ENCODE data around the gene DLL1. TPM values are rescaled to one million over a fixed set of nuclear protein-coding genes. Genes with fewer than 3 reads are reported as not detected.
A peak's percentile ranks its signal among the peaks of the same experiment; 100 is the strongest.

DLL1 gene
- polyA plus RNA-seq, 2 donors: 12.5 to 15.6 TPM

DNA sequence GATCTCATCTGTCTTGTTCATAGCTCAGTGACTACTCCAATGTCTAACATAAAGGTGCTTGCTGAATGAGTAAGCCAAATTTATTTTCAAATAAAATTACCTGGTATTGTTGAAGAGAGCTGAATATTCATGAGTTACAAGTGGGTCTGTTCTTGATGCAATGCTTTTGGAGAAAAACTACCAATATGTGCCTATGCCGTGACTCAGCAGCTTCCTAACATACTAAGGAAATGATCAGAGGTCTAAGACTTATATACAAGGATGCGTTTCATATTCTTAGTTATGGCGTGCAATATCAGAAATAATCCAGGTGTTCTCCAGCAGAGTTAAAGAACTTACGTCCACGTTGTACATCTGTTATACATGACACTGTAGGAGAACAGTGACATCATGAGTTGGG, 20.8 kb upstream of the DLL1 start:
- peaks cover 0 to 6% of the 10 kb centered on the region in 2 donors for H3K4me1 ChIP-seq (ENCODE audit: control insufficient read depth in 2 of 2, insufficient read depth in 2 of 2, low read length in 1 of 2)
- 75 to 86% methylated on average over 5 of the region's 5 CpGs for WGBS, 2 donors

DNA sequence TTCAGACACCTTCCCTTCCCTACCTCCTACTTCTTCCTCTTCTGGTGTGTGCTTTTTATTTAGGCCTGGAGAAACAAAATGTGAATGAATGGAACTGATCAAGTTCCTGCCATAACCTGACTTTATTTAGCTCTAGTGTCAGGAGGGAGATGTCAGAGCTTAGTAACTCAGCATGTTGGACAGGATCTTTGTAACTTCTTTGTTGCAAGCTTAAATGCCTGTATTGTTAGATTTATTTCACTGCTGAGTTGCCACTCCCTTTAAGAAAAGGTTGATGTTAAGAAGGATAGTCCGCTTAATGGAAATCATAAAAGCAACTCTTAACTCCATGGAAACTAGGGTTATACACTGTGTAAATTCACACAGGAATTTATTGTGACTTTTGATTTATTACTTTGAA, 17.9 kb upstream of the DLL1 start:
- Histone ChIP-seq H3K4me3 (ENCODE audit: low read depth in 1 of 2, low read length in 2 of 2) (no peak overlapping the region), H3K36me3 (ENCODE audit: control insufficient read depth in 2 of 2, insufficient read depth in 2 of 2, low read length in 1 of 2) (no peaks in the 10 kb centered on the region), H3K4me1 (ENCODE audit: control insufficient read depth in 2 of 2, insufficient read depth in 2 of 2, low read length in 1 of 2) (peaks cover 0 to 11% of the 10 kb centered on the region in 2 donors), H3K9me3 (ENCODE audit: control insufficient read depth in 2 of 2, insufficient read depth in 1 of 2, low read depth in 1 of 2, low read length in 1 of 2) (no peaks in the 10 kb centered on the region), H3K27me3 (ENCODE audit: control insufficient read depth in 1 of 2, insufficient read depth in 2 of 2, low read length in 2 of 2) (no peaks in the 10 kb centered on the region), H3K27ac (ENCODE audit: low read depth in 2 of 2, low read length in 1 of 2) (no peak overlapping the region)
- WGBS, 2 donors: 67% methylated on average over 1 of the region's 1 CpG

More for the DNA sequence above, 20.8 kb upstream of the DLL1 start:
- H3K9me3 ChIP-seq (ENCODE audit: control insufficient read depth in 2 of 2, insufficient read depth in 1 of 2, low read depth in 1 of 2, low read length in 1 of 2): no peaks in the 10 kb centered on the region
- H3K36me3 ChIP-seq (ENCODE audit: control insufficient read depth in 2 of 2, insufficient read depth in 2 of 2, low read length in 1 of 2): no peaks in the 10 kb centered on the region
- no peaks in the 10 kb centered on the region for H3K27me3 ChIP-seq (ENCODE audit: control insufficient read depth in 1 of 2, insufficient read depth in 2 of 2, low read length in 2 of 2)
- no peak overlapping the region for H3K27ac ChIP-seq (ENCODE audit: low read depth in 2 of 2, low read length in 1 of 2)
- H3K4me3 ChIP-seq (ENCODE audit: low read depth in 1 of 2, low read length in 2 of 2): no peak overlapping the region

DNA sequence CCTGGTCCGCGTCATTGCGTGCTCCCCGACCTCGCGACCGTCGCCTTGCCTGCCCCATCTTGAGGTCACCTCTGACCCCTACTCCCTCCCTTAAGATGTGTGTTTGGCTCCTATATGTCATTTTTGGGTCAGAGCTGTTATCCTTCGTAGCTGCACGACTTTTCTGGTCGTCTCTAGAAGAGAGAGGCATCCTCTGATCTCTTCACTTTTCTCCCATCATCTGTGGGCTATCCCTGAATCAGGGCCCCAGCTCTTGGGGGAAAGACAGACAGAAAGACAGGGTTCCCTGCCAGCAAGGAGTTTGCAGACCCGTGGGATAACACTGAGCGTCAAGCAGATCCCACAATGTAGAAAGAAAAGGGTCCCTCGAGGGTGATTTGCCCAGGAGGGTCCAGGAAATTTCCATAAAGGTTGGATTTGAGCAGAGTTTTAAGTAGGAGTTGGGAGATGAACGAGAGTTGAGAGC, 16.2 kb upstream of the DLL1 start:
- Histone ChIP-seq H3K36me3 (ENCODE audit: control insufficient read depth in 2 of 2, insufficient read depth in 2 of 2, low read length in 1 of 2) (no peaks in the 10 kb centered on the region), H3K9me3 (ENCODE audit: control insufficient read depth in 2 of 2, insufficient read depth in 1 of 2, low read depth in 1 of 2, low read length in 1 of 2) (no peaks in the 10 kb centered on the region), H3K4me1 (ENCODE audit: control insufficient read depth in 2 of 2, insufficient read depth in 2 of 2, low read length in 1 of 2) (peaks cover 0 to 11% of the 10 kb centered on the region in 2 donors)

DNA sequence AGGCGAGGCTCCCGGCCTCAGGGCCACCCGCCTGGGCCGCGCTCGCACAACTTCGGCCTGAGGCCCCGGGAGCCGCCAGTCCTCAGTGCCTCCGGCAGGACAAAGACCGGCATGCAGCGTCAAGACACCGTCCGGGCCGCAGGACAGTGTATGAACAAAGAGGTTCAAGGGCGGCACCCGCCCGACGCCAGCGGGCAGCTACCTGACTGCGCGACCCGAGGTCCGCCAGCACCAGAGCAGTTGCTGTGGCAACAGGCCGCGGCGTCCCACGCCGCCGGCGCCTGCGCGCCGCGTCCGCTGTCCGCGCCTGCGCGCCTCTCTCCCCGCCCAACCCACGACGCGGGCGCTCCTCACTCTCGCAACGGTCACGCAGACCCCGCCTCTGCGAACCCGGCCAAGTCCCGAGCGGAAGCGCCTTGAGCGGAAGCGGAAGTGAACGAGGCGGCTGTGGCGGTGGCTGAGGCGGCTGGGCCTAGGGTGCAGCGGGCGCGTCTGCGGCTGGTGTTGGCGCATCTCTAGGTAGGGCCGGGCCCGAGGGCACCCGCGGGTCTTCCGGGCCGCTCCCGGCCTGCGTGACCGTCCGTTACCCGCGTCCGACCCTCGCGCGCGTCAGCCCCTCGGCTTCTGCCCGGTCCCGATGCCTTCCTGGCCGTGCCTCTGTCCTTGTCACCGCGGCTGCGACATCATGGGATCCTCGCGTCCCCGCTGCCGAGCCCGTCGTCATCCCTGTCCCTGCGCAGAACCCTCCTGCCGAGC, 15.6 kb upstream of the DLL1 start, which contains the start of gene FAM120B:
TSS of gene FAM120B (plus strand) at position 435 of the 756 bp plus-strand sequence. CDS start 10,633 bp downstream, outside the sequence.
- WGBS, 2 donors: 0% methylated on average over 97 of the region's 97 CpGs
- Histone ChIP-seq H3K27ac (ENCODE audit: low read depth in 2 of 2, low read length in 1 of 2) (peak within 1 kb of the TSS; percentile 64 to 94), H3K36me3 (ENCODE audit: control insufficient read depth in 2 of 2, insufficient read depth in 2 of 2, low read length in 1 of 2) (no peaks in the 10 kb centered on the region), H3K9me3 (ENCODE audit: control insufficient read depth in 2 of 2, insufficient read depth in 1 of 2, low read depth in 1 of 2, low read length in 1 of 2) (no peaks in the 10 kb centered on the region), H3K4me1 (ENCODE audit: control insufficient read depth in 2 of 2, insufficient read depth in 2 of 2, low read length in 1 of 2) (peaks cover 0 to 11% of the 10 kb centered on the region in 2 donors), H3K4me3 (ENCODE audit: low read depth in 1 of 2, low read length in 2 of 2) (peak within 1 kb of the TSS; percentile 87 to 94), H3K27me3 (ENCODE audit: control insufficient read depth in 1 of 2, insufficient read depth in 2 of 2, low read length in 2 of 2) (no peaks in the 10 kb centered on the region)

More for the DNA sequence above, 16.2 kb upstream of the DLL1 start:
- 5 to 7% methylated on average over 15 of the region's 15 CpGs for WGBS, 2 donors
- H3K4me3 ChIP-seq (ENCODE audit: low read depth in 1 of 2, low read length in 2 of 2): peak overlapping the region; percentile 87 to 94
- H3K27me3 ChIP-seq (ENCODE audit: control insufficient read depth in 1 of 2, insufficient read depth in 2 of 2, low read length in 2 of 2): no peaks in the 10 kb centered on the region
- peak overlapping the region; percentile 64 to 94 for H3K27ac ChIP-seq (ENCODE audit: low read depth in 2 of 2, low read length in 1 of 2)

DNA sequence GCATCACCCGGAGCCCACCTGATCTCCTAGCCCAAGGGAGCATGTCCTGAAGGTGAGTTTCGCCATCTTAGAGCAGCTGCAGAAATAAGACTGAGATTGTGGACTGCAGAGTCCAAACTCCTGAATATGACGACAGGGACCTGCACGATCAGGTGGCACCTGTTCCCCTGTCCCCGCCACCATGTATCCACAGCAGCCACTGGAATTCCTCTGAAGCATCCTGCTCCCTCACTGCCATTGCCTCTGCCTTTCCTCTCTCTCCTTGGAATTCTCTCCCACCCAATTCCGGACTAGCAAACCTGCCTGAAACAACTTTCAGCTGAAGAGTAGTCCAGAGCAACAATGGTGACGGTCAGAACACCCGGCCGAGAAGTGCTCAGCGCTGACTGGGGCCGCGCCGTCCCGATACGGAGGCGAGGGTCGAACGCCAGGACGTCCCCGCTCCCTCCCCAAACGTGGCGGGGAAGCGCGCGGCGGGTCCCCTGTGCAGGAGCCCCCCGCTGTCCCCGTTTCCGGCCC, 15.0 kb upstream of the DLL1 start:
- peaks cover 0 to 11% of the 10 kb centered on the region in 2 donors for H3K4me1 ChIP-seq (ENCODE audit: control insufficient read depth in 2 of 2, insufficient read depth in 2 of 2, low read length in 1 of 2)
- no peaks in the 10 kb centered on the region for H3K27me3 ChIP-seq (ENCODE audit: control insufficient read depth in 1 of 2, insufficient read depth in 2 of 2, low read length in 2 of 2)
- WGBS, 2 donors: 11% methylated on average over 29 of the region's 29 CpGs

DNA sequence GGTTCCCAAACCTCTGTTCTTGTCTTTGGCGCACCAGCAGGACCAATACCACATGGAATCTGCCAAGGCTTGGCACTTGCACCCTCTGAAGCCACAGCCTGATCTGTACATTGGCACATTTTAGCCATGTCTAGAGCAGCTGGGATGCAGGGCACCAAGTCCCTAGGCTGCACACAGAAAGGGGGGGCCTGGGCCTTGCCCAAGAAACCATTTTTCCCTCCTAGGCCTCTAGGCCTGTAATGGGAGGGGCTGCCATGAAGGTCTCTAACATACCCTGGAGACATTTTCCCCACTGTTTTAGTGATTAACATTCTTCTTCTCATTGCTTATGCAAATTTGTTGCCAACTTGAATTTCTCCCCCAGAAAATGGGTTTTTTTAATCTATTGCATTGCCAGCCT, 10.3 kb upstream of the DLL1 start:
- peaks cover 0 to under 1% of the 10 kb centered on the region in 2 donors for H3K9me3 ChIP-seq (ENCODE audit: control insufficient read depth in 2 of 2, insufficient read depth in 1 of 2, low read depth in 1 of 2, low read length in 1 of 2)
- WGBS, 2 donors: 93 to 94% methylated on average over 1 of the region's 1 CpG
- no peak overlapping the region for H3K27ac ChIP-seq (ENCODE audit: low read depth in 2 of 2, low read length in 1 of 2)
- H3K36me3 ChIP-seq (ENCODE audit: control insufficient read depth in 2 of 2, insufficient read depth in 2 of 2, low read length in 1 of 2): no peaks in the 10 kb centered on the region
- peaks cover 0 to 7% of the 10 kb centered on the region in 2 donors for H3K4me1 ChIP-seq (ENCODE audit: control insufficient read depth in 2 of 2, insufficient read depth in 2 of 2, low read length in 1 of 2)
- H3K4me3 ChIP-seq (ENCODE audit: low read depth in 1 of 2, low read length in 2 of 2): no peak overlapping the region
- peaks cover 0 to 5% of the 10 kb centered on the region in 2 donors for H3K27me3 ChIP-seq (ENCODE audit: control insufficient read depth in 1 of 2, insufficient read depth in 2 of 2, low read length in 2 of 2)

More for the DNA sequence above, 15.0 kb upstream of the DLL1 start:
- Histone ChIP-seq H3K36me3 (ENCODE audit: control insufficient read depth in 2 of 2, insufficient read depth in 2 of 2, low read length in 1 of 2) (no peaks in the 10 kb centered on the region), H3K4me3 (ENCODE audit: low read depth in 1 of 2, low read length in 2 of 2) (peak overlapping the region; percentile 87 to 94), H3K27ac (ENCODE audit: low read depth in 2 of 2, low read length in 1 of 2) (peak overlapping the region; percentile 14 to 29), H3K9me3 (ENCODE audit: control insufficient read depth in 2 of 2, insufficient read depth in 1 of 2, low read depth in 1 of 2, low read length in 1 of 2) (no peaks in the 10 kb centered on the region)

DNA sequence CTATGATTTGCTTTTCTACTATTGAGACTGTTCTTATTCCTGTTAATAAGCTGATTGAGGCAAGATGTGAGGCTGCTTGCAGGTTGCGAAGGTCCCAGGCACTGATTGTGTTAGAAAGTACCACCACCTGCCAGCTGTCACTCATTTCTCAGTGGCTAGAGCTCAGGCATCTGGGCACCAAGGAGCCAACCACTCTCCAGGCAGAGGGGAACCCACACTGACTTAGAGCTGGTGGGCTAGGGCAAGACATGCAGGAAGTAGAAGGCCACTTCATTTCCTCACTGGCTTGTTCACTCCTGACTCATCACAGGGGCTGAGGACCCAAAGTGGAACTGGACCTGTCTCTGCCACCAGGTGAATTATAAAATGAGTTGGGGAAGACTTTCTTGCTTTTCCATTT, 7.8 kb upstream of the DLL1 start:
- no peak overlapping the region for H3K27ac ChIP-seq (ENCODE audit: low read depth in 2 of 2, low read length in 1 of 2)
- H3K36me3 ChIP-seq (ENCODE audit: control insufficient read depth in 2 of 2, insufficient read depth in 2 of 2, low read length in 1 of 2): no peaks in the 10 kb centered on the region
- peaks cover 0 to 11% of the 10 kb centered on the region in 2 donors for H3K27me3 ChIP-seq (ENCODE audit: control insufficient read depth in 1 of 2, insufficient read depth in 2 of 2, low read length in 2 of 2)
- peaks cover 0 to 2% of the 10 kb centered on the region in 2 donors for H3K9me3 ChIP-seq (ENCODE audit: control insufficient read depth in 2 of 2, insufficient read depth in 1 of 2, low read depth in 1 of 2, low read length in 1 of 2)
- no peak overlapping the region for H3K4me3 ChIP-seq (ENCODE audit: low read depth in 1 of 2, low read length in 2 of 2)
- WGBS, 2 donors: 96 to 98% methylated on average over 1 of the region's 1 CpG
- H3K4me1 ChIP-seq (ENCODE audit: control insufficient read depth in 2 of 2, insufficient read depth in 2 of 2, low read length in 1 of 2): peaks cover 0 to 8% of the 10 kb centered on the region in 2 donors

DNA sequence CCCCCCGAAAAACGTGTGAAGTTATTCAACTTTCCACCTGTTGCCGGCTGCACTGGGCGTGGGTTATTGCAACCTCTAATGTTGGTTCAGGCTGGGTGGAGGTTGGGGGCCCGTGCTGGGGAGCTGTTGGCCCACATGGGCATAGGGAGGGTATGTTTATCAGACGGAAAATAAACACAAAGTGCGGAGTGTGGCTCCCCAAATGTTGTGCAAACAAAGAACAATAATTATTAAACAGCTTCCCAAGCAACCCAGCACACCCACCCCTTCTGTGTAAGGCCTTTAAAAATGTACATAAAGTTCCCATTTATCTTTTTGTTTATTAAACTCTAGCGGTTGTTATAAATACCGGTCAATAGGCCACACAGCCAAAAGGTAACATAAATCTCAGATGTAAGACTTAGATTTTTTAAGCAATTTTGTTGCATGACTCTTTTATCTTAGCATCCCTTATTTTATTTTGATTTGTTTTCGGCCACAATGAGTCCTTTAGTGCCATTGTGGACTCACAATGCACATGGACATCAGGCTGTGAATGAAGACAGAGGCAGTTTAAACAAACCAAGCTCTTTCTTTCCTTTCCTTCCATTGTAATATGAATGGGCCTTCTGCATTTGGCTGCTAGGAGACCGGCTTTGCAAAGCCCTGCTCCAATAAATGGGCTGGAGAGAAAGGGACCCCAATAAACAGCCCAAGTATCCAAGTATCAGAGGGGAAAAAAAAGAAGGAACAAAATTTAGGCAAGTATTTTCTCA, 6.9 kb upstream of the DLL1 start:
- Histone ChIP-seq H3K4me3 (ENCODE audit: low read depth in 1 of 2, low read length in 2 of 2) (no peak overlapping the region), H3K27me3 (ENCODE audit: control insufficient read depth in 1 of 2, insufficient read depth in 2 of 2, low read length in 2 of 2) (peaks cover 0 to 11% of the 10 kb centered on the region in 2 donors), H3K36me3 (ENCODE audit: control insufficient read depth in 2 of 2, insufficient read depth in 2 of 2, low read length in 1 of 2) (no peaks in the 10 kb centered on the region), H3K9me3 (ENCODE audit: control insufficient read depth in 2 of 2, insufficient read depth in 1 of 2, low read depth in 1 of 2, low read length in 1 of 2) (peaks cover 0 to 2% of the 10 kb centered on the region in 2 donors), H3K27ac (ENCODE audit: low read depth in 2 of 2, low read length in 1 of 2) (no peak overlapping the region), H3K4me1 (ENCODE audit: control insufficient read depth in 2 of 2, insufficient read depth in 2 of 2, low read length in 1 of 2) (peaks cover 0 to 8% of the 10 kb centered on the region in 2 donors)
- 49 to 62% methylated on average over 11 of the region's 11 CpGs for WGBS, 2 donors

DNA sequence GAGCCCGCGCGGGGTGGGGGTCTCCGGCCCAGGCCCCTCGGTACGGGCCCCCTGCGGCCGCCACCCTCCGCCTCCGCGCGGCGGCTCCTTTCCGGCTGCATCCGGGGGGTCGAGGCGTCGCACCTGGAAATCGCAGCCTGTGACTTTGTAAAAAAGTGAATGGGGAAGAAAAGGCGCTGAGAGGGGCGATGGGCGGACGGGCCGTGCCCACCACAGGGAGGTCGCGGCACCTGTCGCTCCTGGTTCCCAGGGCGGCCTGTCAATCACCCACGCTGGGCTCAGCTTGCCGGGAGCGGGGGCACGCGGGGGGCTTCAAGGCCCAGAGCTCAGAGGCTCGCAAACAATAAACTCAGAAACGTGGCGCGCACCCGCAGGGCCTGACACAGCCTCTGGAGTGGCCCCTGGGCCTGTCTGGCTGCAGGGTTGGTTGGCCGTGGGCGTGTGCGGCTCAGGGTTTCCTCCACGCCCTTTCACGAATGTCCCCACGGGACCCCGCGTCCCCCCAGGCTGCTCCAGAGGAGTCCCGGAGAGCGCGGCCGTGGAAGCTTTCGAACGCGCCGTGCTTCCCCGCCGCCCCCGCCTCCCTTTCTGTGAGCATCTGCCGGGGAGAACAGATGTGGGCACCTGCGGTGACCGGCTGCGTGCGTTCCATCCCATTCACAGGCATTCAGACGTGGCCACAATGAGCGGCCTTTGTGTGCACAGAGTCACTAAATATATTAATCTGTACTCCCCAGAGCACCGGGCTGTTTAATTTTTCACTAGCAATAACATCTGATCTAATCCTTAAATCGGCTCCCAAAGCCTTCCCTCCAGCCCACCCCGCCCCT, 6.1 kb upstream of the DLL1 start:
- WGBS, 2 donors: 18 to 29% methylated on average over 67 of the region's 67 CpGs
- Histone ChIP-seq H3K27me3 (ENCODE audit: control insufficient read depth in 1 of 2, insufficient read depth in 2 of 2, low read length in 2 of 2) (peaks cover 0 to 11% of the 10 kb centered on the region in 2 donors), H3K9me3 (ENCODE audit: control insufficient read depth in 2 of 2, insufficient read depth in 1 of 2, low read depth in 1 of 2, low read length in 1 of 2) (peaks cover 0 to 2% of the 10 kb centered on the region in 2 donors), H3K4me3 (ENCODE audit: low read depth in 1 of 2, low read length in 2 of 2) (peak overlapping the region in 1 of 2 donors; percentile 47), H3K27ac (ENCODE audit: low read depth in 2 of 2, low read length in 1 of 2) (no peak overlapping the region), H3K36me3 (ENCODE audit: control insufficient read depth in 2 of 2, insufficient read depth in 2 of 2, low read length in 1 of 2) (no peaks in the 10 kb centered on the region), H3K4me1 (ENCODE audit: control insufficient read depth in 2 of 2, insufficient read depth in 2 of 2, low read length in 1 of 2) (peaks cover 0 to 12% of the 10 kb centered on the region in 2 donors)
